ENCODE data around the gene SWI5. TPM values are rescaled to one million over a fixed set of nuclear protein-coding genes. Genes with fewer than 3 reads are reported as not detected.

The SWI5 gene
- total RNA-seq, 1 donor from 2014 or later, result 20.7 TPM

DNA sequence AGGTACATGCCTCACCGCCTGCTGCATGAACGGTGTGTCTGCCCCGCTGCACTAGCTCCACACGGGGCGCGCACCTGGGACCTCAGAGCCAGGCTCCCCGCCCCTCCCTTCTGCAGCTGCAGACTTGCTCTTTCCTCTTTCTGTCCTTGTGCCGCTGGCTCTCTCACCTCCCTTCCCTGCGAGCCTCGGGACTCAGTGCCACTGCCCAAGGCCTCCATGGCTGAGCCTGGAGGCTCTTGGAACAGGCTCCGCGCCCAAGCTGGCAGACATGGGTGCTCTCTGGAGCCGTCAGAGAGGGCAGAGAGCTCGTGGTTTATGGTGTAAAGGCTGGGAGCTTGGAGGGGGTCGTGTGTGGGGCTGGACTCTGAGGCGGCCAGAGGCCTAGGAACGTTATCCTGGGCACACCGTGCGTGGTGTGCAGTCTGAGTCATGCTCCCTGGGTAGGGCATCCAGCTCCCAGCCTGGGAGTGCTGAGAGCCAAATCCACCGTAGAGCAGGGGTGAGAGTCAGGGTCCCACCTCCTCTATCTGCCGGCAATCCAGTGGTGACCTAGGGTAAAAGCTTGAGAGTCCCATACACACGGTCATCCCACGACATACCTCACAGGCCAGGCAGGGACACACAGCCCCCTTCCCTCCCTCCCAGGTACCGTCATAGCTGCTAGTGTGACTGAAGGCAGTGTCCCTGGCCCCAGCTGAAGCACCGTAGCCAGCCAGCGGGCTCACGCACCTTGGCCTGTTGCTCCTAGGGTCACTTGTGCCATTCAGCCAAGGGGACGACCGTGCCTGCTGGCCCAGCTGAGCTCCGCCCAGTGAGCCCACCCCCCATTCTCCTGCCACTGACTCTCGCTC is 22.7 kb upstream of the SWI5 start:
- Mint-ChIP-seq H3K27ac (ENCODE audit: unreplicated experiment) (no peak overlapping the region), H3K4me3 (peak overlapping the region; percentile 19)
- TF ChIP-seq CTCF (conservative IDR thresholded peaks at IDR 0.05), result no peak

GRCh38 chr9:128253991-128254346 is 22.1 kb upstream of the SWI5 start:
- DNase-seq (ENCODE audit: low read depth, low spot score), result no peak
- Mint-ChIP-seq H3K36me3 (ENCODE audit: low read depth) (peaks cover 3% of the 10 kb centered on the region), H3K9me3 (no peaks in the 10 kb centered on the region), H3K27ac (ENCODE audit: unreplicated experiment) (no peak overlapping the region), H3K4me1 (peaks cover 28% of the 10 kb centered on the region), H3K27me3 (ENCODE audit: low read depth) (peaks cover 5% of the 10 kb centered on the region), H3K4me3 (peak overlapping the region; percentile 19)
- TF ChIP-seq CTCF (conservative IDR thresholded peaks at IDR 0.05), result no peak

More for the DNA sequence above, 22.7 kb upstream of the SWI5 start:
- peaks cover 5% of the 10 kb centered on the region for H3K27me3 Mint-ChIP-seq (ENCODE audit: low read depth)
- H3K4me1 Mint-ChIP-seq, result peaks cover 28% of the 10 kb centered on the region
- no peak for DNase-seq (ENCODE audit: low read depth, low spot score)
- H3K9me3 Mint-ChIP-seq, result no peaks in the 10 kb centered on the region
- peaks cover 5% of the 10 kb centered on the region for H3K36me3 Mint-ChIP-seq (ENCODE audit: low read depth)

DNA sequence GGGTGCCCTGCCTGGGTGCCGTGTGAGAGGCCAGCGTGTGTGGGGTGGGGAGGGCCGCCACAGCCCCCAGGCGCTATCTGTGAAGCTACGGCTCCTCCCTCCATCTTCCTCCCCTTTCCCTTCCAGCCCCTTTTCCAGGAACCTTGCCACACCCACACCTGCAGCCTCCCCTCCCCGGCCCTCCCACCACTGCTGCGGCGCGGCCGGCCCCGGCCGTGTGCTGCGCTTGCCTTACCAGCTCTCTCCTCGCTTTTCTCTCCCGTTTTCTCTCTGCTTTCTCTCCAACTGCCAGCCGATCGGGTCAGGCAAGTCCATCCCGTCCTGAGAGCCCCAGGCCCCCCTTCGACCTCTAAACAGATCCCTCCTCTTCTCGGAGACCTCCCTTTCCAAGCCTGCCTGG is 21.7 kb upstream of the SWI5 start:
- Mint-ChIP-seq H3K4me1 (peaks cover 28% of the 10 kb centered on the region), H3K27me3 (ENCODE audit: low read depth) (peaks cover 5% of the 10 kb centered on the region), H3K36me3 (ENCODE audit: low read depth) (peaks cover 3% of the 10 kb centered on the region), H3K27ac (ENCODE audit: unreplicated experiment) (peak overlapping the region; percentile 57), H3K9me3 (no peaks in the 10 kb centered on the region), H3K4me3 (peak overlapping the region; percentile 41)
- no peak for DNase-seq (ENCODE audit: low read depth, low spot score)
- TF ChIP-seq CTCF (conservative IDR thresholded peaks at IDR 0.05), result no peak

DNA sequence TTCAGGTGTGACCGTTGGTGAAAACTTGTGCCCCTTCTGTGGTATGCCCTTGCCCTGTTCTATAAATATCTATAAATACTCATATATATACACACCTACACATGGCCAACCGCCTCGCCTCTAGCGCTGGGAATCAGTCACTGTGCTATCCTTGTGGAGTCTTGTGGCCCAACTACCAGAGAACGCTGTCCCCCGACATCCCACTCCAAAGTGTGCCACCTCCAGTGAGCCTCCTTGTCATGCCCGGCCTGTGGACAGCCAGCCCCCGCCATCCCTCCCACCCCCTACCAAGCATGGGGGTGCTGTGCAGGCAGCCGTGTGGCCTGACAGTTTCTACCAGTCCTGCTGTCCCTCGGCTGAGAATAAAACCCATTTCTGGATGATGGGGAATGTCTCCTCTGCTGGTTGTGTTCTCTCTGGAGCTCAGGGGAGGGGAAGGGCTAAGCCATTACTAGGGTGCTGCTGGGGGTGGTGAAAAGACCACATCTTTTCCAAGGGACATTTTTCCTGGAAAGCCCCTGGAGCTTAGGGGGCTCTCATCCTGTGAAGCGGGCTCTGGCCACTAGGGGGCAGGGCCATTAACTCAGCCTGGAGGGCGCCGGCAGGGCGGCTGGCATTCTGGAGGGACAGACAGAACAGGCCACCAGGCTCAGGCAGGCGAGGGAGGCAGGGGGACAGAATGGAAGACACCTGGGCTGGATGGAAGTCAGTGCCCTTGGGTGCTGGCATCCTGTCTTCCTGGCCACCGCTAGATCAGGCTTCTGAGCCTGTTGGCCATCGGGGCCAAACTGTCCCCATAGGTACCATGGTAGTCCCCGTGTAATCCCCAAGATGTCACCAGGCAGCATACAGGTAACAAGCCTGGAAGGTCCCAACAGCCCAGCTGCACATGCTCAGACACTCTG is 21.0 kb upstream of the SWI5 start:
- DNase-seq (ENCODE audit: low read depth, low spot score), result peak; percentile 82
- TF ChIP-seq CTCF (conservative IDR thresholded peaks at IDR 0.05), result peak; percentile 85
- H3K27ac Mint-ChIP-seq (ENCODE audit: unreplicated experiment), result no peak overlapping the region

DNA sequence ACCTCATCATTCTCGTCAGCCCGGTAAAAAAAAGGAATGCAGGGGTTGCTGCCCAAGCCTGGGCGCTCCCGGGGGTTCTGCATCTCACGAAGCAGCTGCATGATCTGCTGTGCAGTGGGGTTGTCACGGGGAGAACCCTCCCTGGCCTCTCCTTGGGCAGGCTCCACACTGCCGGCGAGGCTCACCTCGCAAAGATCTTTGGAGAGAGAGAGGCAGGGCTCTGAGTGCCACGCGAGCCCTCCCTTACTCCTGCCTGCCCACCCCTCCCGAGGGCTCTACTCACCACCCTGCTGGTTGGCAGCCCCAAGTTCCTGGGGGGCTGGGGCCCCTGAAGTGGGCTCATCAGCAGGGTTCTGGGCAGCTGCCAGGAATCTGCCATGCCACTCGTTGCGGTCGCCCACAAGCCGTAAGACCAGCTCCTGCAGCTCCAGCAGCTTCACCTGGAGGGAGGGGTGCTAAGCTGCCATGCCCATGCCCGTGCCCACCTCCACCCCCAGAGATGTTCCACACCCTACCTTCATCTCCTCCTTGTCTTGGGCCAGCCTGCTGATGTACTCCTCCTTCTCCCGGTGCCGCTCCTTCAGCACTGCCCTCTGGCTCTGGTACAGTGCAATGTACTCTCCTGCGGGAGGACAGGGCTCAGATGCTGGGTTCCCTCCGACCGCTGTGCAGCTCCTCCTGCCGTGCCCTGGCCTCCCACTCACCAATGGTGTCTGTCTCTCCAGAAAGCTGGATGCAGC is 18.8 kb upstream of the SWI5 start:
- H3K4me1 Mint-ChIP-seq, result peaks cover 9% of the 10 kb centered on the region
- no peak for TF ChIP-seq CTCF (conservative IDR thresholded peaks at IDR 0.05)
- H3K27me3 Mint-ChIP-seq (ENCODE audit: low read depth), result peaks cover 3% of the 10 kb centered on the region
- peaks cover 12% of the 10 kb centered on the region for H3K36me3 Mint-ChIP-seq (ENCODE audit: low read depth)
- no peaks in the 10 kb centered on the region for H3K9me3 Mint-ChIP-seq
- no peak for DNase-seq (ENCODE audit: low read depth, low spot score)
- no peak overlapping the region for H3K27ac Mint-ChIP-seq (ENCODE audit: unreplicated experiment)
- peak overlapping the region; percentile 55 for H3K4me3 Mint-ChIP-seq

More for the DNA sequence above, 21.0 kb upstream of the SWI5 start:
- Mint-ChIP-seq H3K9me3 (no peaks in the 10 kb centered on the region), H3K4me1 (peaks cover 21% of the 10 kb centered on the region), H3K27me3 (ENCODE audit: low read depth) (peaks cover 5% of the 10 kb centered on the region), H3K4me3 (peak overlapping the region; percentile 83), H3K36me3 (ENCODE audit: low read depth) (peaks cover 3% of the 10 kb centered on the region)

Data from neural crest cell (in vitro differentiated cells).